Adipocyte (in vitro differentiated cells): ENCODE data around the gene IL17RA.

Source experiments
- DNase-seq: peaks from one replicate; pipeline ENCODE4 v3.0.0-alpha.2; 2015; ENCODE audit warnings: low read depth
- H3K27me3 ChIP-seq: replicated peaks from 2 replicates; pipeline ENCODE4 v1.7.0; 2013; ENCODE audit warnings: mild to moderate bottlenecking, low read length, moderate library complexity; ENCODE audit not compliant: control insufficient read depth, insufficient read depth
- H3K36me3 ChIP-seq: 2 replicates; pipeline ENCODE4 v1.7.0; 2013; ENCODE audit warnings: low read length, mild to moderate bottlenecking, moderate library complexity; ENCODE audit not compliant: control insufficient read depth, insufficient read depth, severe bottlenecking
- H3K4me1 ChIP-seq: 2 replicates; pipeline ENCODE4 v1.7.0; 2013; ENCODE audit warnings: mild to moderate bottlenecking, low read length, moderate library complexity; ENCODE audit not compliant: control insufficient read depth, insufficient read depth
- H3K4me3 ChIP-seq: 2 replicates; pipeline ENCODE4 v1.7.0; 2013; ENCODE audit warnings: mild to moderate bottlenecking, low read length, moderate library complexity
- H3K9ac ChIP-seq: 2 replicates; pipeline ENCODE4 v1.7.0; 2013; ENCODE audit warnings: mild to moderate bottlenecking, low read length, moderate library complexity
- H3K9me3 ChIP-seq: 2 replicates; pipeline ENCODE4 v1.7.0; 2013; ENCODE audit warnings: mild to moderate bottlenecking, low read length, moderate library complexity; ENCODE audit not compliant: control insufficient read depth

IL17RA gene

DNA sequence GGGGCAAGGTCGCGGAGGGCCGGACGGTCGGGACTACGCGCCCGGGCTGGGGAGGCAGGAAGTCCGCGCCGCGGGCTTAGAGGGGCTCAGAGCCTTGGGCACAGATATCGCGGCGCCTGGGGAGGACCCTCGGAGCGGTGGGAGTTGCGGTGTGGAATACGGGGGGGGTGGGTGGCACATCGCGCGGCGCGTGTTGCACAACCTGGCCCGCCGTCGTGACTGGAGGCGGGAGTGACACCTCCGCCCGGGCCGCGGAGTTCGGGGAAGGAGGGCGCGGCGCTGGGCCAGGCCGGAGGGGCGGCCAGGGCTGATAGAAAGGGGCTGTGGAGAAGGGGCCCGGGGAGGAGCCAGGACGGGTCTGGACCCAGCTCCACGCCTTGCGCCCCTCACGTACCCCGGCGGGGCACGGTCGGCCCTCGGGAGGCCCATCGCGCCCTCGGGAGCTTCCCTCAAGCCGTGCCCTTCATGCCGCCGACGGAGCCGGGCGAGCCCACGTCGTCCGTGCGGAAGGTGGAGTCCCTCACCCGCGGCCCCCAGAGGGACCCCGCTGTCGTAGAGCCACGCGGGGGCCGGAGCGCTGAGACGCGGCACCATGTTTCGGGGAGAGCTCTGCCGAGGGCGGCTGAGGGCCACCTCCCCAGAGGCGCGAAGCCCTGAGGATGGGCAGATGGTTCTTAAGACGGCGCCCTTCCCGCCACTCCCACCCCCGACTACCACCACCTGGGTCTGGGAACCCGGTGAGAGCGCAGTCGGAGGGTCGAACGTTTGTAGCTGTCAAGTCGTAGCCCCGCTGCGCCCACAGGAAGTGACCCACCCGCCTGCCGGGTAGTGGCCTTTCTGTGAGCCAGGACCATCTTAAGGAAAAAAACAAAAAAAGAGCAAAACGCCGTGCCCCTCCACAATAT lies 729 bp downstream of the IL17RA start:
- peak overlapping the region; percentile 95 for H3K9ac ChIP-seq
- H3K27me3 ChIP-seq, result no peaks in the 10 kb centered on the region
- H3K4me3 ChIP-seq, result peak overlapping the region; percentile 90
- no peaks in the 10 kb centered on the region for H3K36me3 ChIP-seq
- peaks cover 25% of the 10 kb centered on the region for H3K4me1 ChIP-seq
- H3K9me3 ChIP-seq, result no peaks in the 10 kb centered on the region
- DNase-seq, result peak; percentile 76

DNA sequence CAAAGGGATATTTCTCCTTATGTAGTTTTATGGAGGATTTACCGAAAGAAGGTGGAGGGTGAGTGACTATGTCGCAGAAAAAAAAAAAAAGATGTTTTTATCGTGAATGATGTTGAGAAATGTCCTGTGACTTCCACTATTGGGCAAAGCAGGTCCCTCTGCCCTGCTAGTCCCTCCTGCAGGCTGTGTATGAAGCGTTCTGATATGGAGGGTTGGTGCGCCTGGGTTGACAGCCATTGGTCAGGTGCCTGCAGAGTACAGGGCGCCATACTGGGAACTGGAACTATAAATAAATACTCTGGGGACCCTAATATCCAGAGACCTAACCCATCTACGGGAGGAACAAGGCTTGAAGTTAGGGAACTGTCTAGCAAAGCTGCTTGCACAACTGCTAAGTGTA lies 1.5 kb downstream of the IL17RA start:
- H3K36me3 ChIP-seq, result no peaks in the 10 kb centered on the region
- peak overlapping the region; percentile 90 for H3K4me3 ChIP-seq
- H3K9ac ChIP-seq, result peak overlapping the region; percentile 95
- H3K4me1 ChIP-seq, result peaks cover 25% of the 10 kb centered on the region
- no peaks in the 10 kb centered on the region for H3K9me3 ChIP-seq
- no peak for DNase-seq
- H3K27me3 ChIP-seq, result no peaks in the 10 kb centered on the region

DNA sequence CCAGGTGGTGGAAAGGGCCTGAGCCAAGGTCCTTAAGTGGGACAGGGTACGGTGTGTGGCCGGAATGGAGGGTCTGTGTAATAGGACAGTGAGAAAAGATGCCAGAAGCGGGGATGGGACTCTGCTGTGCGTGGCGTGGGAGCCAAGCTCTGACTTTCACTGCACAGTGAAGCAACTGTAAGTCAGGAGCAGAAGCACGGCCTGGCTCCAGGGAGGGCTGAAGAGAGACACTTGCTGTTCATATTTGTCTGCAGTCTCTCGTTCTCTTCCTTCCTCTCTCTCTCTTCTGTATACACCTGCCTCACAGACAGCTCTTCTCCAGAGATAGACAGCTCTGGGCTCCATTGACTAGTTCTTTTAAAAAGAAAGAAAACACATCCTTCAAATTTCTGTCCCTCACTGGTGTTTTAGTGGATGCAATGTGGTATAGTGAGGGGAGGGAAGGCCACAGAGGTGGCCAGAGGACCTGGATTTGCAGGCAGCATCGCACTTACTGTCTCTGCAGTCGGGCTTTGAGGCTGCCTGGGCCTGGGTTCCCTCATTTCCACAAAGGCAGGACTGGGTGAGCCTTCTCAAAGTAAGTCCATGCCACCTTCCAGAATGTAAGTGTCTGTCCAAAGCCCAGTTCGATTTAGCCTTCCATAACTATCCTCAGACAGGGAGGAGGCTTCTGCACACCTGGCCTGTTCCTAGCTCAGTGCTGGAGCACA lies 2.1 kb downstream of the IL17RA start:
- DNase-seq, result no peak
- no peaks in the 10 kb centered on the region for H3K9me3 ChIP-seq
- no peaks in the 10 kb centered on the region for H3K36me3 ChIP-seq
- H3K4me1 ChIP-seq, result peaks cover 25% of the 10 kb centered on the region
- H3K9ac ChIP-seq, result peak overlapping the region; percentile 95
- H3K27me3 ChIP-seq, result no peaks in the 10 kb centered on the region
- peak overlapping the region; percentile 90 for H3K4me3 ChIP-seq

DNA sequence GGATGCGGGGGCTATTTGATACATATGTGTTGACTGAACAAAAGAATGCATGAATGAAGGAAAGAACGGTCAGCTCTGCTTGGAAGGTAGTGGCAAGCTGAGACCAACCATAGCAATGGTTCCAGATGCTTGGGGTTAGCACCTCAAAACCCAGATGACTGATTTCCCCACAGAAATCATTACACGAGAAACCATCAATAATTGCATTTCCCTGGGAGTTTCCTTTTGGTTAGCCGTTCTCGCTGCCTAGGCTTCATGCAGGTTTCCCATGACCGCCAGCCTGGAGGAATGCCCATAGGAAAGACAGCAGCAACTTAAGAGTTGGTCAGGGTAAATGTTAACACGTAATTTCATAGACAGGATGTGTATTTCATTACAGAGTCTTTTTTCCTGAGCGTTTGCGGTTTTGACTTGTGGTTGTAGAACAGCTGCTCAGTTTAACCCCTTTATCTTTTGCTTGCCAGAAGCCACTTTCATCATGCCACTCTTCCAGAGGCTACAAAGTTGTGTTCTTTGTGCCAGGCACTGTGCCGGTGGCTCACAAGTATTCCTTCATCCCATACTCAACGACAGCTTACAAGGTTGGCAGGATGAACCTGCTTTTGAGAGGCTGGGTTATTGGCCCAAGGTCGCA lies 2.8 kb downstream of the IL17RA start:
- no peaks in the 10 kb centered on the region for H3K27me3 ChIP-seq
- no peaks in the 10 kb centered on the region for H3K36me3 ChIP-seq
- no peaks in the 10 kb centered on the region for H3K9me3 ChIP-seq
- no peak overlapping the region for H3K9ac ChIP-seq
- H3K4me3 ChIP-seq, result peak overlapping the region; percentile 90
- H3K4me1 ChIP-seq, result peaks cover 25% of the 10 kb centered on the region
- peak; percentile 48 for DNase-seq

DNA sequence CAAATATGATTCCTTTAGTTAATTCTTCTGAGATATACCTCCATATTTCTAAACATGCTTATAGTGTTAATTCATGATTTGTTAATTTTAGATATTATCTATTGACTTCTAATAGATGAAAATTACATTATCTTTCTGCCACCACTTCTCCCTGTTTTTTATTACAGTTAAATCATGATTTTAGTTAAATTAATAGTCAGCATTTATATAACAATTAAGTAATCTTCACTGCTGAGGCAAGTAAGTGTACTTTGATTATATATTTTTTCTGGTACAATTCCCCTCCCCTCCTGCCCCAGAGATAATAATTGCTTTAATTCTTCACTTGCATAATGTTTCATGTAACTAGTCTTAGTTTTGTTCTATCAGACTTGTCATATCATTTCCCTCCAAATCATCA lies 5.8 kb downstream of the IL17RA start:
- Histone ChIP-seq H3K9me3 (no peaks in the 10 kb centered on the region), H3K27me3 (no peaks in the 10 kb centered on the region), H3K9ac (no peak overlapping the region), H3K4me1 (peaks cover 21% of the 10 kb centered on the region), H3K4me3 (no peak overlapping the region), H3K36me3 (no peaks in the 10 kb centered on the region)
- no peak for DNase-seq

DNA sequence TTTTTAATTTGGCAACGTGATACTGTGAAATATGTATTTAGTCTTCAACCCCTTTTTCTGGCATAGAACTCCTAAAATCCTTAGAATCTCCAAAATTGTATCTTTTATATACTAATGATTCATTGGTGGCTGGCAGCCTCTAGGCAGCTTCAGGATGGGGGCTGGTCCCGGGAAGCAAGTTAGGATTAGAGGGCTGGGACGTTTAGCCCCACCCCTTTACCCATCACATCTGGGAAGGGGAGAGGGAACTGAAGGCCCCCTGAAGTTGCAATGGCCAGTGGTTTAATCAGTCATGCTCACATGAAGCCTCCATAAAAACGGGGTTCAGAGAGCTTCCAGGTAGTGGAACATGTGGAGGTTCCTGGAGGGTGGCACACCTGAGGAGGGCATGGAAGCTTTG lies 7.1 kb downstream of the IL17RA start:
- Histone ChIP-seq H3K9me3 (no peaks in the 10 kb centered on the region), H3K4me1 (peaks cover 11% of the 10 kb centered on the region), H3K4me3 (no peak overlapping the region), H3K9ac (no peak overlapping the region), H3K36me3 (no peaks in the 10 kb centered on the region), H3K27me3 (no peaks in the 10 kb centered on the region)
- no peak for DNase-seq

DNA sequence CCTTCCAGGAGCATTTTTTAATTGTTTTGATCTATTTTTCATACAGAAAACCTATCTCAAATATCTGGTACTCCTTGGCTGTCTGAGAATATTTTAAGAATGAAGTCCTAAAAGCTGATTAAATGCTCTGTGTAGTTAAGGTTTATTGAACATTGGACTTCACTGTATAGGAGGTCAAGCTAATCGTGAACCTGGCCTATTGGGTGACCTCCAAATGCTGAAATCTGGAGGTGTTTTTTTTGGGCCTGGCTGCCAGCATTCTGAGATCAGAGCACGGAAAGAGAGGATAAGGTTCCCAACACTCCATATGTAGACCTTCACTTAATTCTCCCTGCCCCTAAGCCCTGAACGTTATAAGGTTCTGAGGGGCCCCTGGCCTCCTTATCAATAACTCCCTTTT lies 8.3 kb downstream of the IL17RA start:
- Histone ChIP-seq H3K36me3 (peaks cover 10% of the 10 kb centered on the region), H3K9me3 (no peaks in the 10 kb centered on the region), H3K9ac (no peak overlapping the region), H3K27me3 (no peaks in the 10 kb centered on the region), H3K4me1 (no peaks in the 10 kb centered on the region), H3K4me3 (no peak overlapping the region)
- no peak for DNase-seq

DNA sequence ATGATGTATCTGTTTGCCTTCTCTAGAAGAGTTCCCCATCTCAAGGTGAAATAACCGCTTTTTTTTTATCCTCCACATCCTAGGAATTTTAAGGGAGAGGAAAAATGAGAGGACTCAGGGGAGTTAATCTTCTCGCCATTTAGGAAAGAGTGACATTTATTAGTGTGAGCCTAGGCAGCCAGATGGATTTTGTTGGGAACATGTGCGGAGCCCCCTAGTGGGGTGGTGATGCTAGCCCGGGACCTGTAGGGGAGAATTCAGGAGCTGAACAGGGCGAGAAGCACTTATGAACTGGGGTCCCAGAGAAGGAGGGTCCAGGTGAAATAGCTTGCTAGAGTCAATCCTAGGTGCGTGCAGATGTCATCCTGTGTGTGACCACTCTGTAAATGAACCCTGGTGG lies 10.7 kb downstream of the IL17RA start:
- H3K27me3 ChIP-seq, result no peaks in the 10 kb centered on the region
- H3K9me3 ChIP-seq, result no peaks in the 10 kb centered on the region
- H3K9ac ChIP-seq, result no peak overlapping the region
- H3K4me1 ChIP-seq, result no peaks in the 10 kb centered on the region
- H3K4me3 ChIP-seq, result no peak overlapping the region
- peaks cover 34% of the 10 kb centered on the region for H3K36me3 ChIP-seq
- no peak for DNase-seq

DNA sequence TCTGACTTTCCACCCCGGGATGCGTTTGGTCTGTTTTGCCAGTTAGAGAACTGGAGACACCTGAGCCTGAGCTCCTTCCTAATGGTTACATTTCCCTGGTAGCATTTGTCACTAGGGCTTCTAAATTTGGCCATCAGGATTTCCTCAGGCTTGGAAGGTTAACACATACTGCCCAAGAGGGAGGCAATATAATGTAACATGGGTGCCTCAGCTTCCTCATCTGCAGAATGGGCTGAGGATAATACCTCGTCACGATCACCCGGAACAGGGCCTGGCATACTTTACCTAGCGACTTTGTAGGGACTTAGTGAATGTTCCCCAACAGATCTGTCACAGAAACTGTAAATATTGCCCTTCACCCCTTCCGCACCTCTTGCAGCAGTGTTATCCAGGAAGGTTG lies 11.3 kb downstream of the IL17RA start:
- no peak for DNase-seq
- H3K4me1 ChIP-seq, result no peaks in the 10 kb centered on the region
- H3K36me3 ChIP-seq, result peaks cover 40% of the 10 kb centered on the region
- no peak overlapping the region for H3K9ac ChIP-seq
- no peaks in the 10 kb centered on the region for H3K9me3 ChIP-seq
- no peak overlapping the region for H3K4me3 ChIP-seq
- no peaks in the 10 kb centered on the region for H3K27me3 ChIP-seq

DNA sequence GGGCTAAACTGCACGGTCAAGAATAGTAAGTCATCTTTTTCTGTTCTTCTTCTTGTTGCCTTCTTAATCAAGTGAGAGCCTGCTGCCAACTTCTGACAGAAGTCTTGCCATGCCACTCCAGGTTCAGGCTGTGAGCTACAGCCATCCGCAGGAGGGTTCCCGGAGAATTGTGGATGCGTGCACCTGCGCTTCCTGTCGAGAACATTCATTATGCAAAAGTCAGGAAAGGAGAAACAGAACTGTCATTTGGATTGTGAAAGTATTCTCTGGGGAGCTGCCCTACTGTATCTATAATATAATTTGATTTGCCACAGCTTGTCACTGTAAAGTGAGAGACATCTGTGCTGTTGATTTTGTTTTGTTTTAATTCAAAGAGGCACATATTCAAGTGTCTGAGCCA lies 12.3 kb downstream of the IL17RA start:
- Histone ChIP-seq H3K9ac (no peak overlapping the region), H3K4me1 (no peaks in the 10 kb centered on the region), H3K4me3 (no peak overlapping the region), H3K9me3 (no peaks in the 10 kb centered on the region), H3K27me3 (no peaks in the 10 kb centered on the region), H3K36me3 (peaks cover 50% of the 10 kb centered on the region)
- DNase-seq, result no peak

DNA sequence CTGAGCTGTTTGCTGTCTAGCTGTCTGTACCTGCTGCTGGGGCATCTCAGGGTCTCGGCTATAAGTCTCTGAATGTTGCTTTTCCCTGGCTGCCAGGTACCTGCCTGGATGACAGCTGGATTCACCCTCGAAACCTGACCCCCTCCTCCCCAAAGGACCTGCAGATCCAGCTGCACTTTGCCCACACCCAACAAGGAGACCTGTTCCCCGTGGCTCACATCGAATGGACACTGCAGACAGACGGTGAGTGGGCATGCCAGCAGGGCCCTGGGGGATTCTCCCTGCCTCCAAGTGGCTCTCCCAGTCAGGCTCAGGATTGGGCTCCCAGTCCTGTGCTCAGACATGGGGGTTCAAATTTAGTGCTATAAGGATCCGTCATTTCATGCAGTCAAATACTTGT lies 12.9 kb downstream of the IL17RA start:
- Histone ChIP-seq H3K36me3 (peaks cover 56% of the 10 kb centered on the region), H3K9ac (no peak overlapping the region), H3K27me3 (no peaks in the 10 kb centered on the region), H3K4me1 (no peaks in the 10 kb centered on the region), H3K4me3 (no peak overlapping the region), H3K9me3 (no peaks in the 10 kb centered on the region)
- no peak for DNase-seq
